K562 (cell line): Measurements from ENCODE around the gene PDLIM4. TPM values are rescaled to one million over a fixed set of nuclear protein-coding genes. Genes with fewer than 3 reads are reported as not detected.

Experiments used
- ATAC-seq: fragments of 200-7000 bp; cut with Tn5 transposase; 3 replicates; pipeline ENCODE4 v1.9.1; 2020; ENCODE audit warnings: moderate library complexity
- BruUV-seq: library from RNA; stranded (reverse); fragments of 400-500 nt; replicated peaks from 2 replicates; lab custom pipeline; 2021; lab: Mats Ljungman, UMichigan
- CTCF ChIA-PET: fragments of 300-600 bp; formaldehyde crosslinking; extraction: SDS; loops from one replicate; lab custom pipeline; 2021; ENCODE audit warnings: low intra/inter-chr PET ratio; lab: Yijun Ruan, JAX
- POLR2A ChIA-PET: fragments of 300-600, 350-650 bp; sonication (Branson Sonifier 250); formaldehyde crosslinking; extraction: SDS; loops from one replicate; lab custom pipeline; 2021; ENCODE audit warnings: antibody characterized with exemption, inconsistent platforms; lab: Yijun Ruan, JAX
- DNase-seq, 4 experiments: peaks; one replicate each; pipeline versions ENCODE4 v3.0.0 to v3.0.0-alpha.2; 2011 to 2018; ENCODE audit warnings: low spot score in 3 of 4, mixed read lengths in 3 of 4; ENCODE audit errors: extremely low read depth in 1 of 4
- FAIRE-seq: peaks from 2 replicates; lab custom pipeline; 2011; peaks lifted over from hg19 to GRCh38; lab: Jason Lieb, UNC
- H2AFZ ChIP-seq: 2 replicates; pipeline ENCODE4 v1.6.0; 2011; ENCODE audit warnings: low read depth, low read length, control low read depth, inconsistent platforms
- H3K27ac ChIP-seq: fragments of 200-600 bp; 3 replicates; pipeline ENCODE4 v1.8.0; 2011; ENCODE audit warnings: low read depth, mild to moderate bottlenecking, control low read depth, inconsistent platforms, low read length, moderate library complexity, mixed read lengths; ENCODE audit errors: extremely low read depth
- H3K27me3 ChIP-seq, 2 experiments: fragments of 300-600 bp in 1 of 2; 2 replicates in 1 of 2; 3 replicates in 1 of 2; pipeline versions ENCODE4 v1.6.0 to v1.8.0; 2011; ENCODE audit warnings: inconsistent platforms in 2 of 2, low read length in 2 of 2, mild to moderate bottlenecking in 1 of 2, mixed read lengths in 1 of 2, moderate library complexity in 1 of 2; ENCODE audit not compliant: control insufficient read depth in 2 of 2, insufficient read depth in 2 of 2
- H3K36me3 ChIP-seq: fragments of 300-600 bp; 3 replicates; pipeline ENCODE4 v1.8.0; 2011; ENCODE audit warnings: mild to moderate bottlenecking, low read length, inconsistent platforms; ENCODE audit not compliant: control insufficient read depth, insufficient read depth
- H3K4me1 ChIP-seq, 2 experiments: fragments of 200-600 bp in 1 of 2; replicated peaks in 1 of 2; 2 replicates in 1 of 2; 3 replicates in 1 of 2; pipeline versions ENCODE4 v1.5.1 to v1.8.0; 2011; ENCODE audit warnings: inconsistent platforms in 2 of 2, low read length in 2 of 2, mild to moderate bottlenecking in 1 of 2, mixed read lengths in 1 of 2, moderate library complexity in 1 of 2; ENCODE audit not compliant: control insufficient read depth in 2 of 2, insufficient read depth in 2 of 2
- H3K4me2 ChIP-seq: 2 replicates; pipeline ENCODE4 v1.6.1; 2011; ENCODE audit warnings: low read length, control low read depth, inconsistent platforms, mixed read lengths; ENCODE audit not compliant: insufficient read depth
- H3K4me3 ChIP-seq: fragments of 200-600 bp; sonication (generic), shearing (Covaris generic); 2 replicates; pipeline ENCODE4 v1.5.1; 2016; ENCODE audit warnings: control low read depth, inconsistent platforms
- H3K79me2 ChIP-seq: fragments of 200-600 bp; 3 replicates; pipeline ENCODE4 v1.8.0; 2011; ENCODE audit warnings: low read length, inconsistent platforms; ENCODE audit not compliant: control insufficient read depth, insufficient read depth
- H3K9ac ChIP-seq, 2 experiments: 2 replicates each; pipeline versions ENCODE4 v1.6.0 to v1.6.1; 2011; ENCODE audit warnings: low read depth in 2 of 2, low read length in 2 of 2, control low read depth in 1 of 2, inconsistent platforms in 1 of 2, mild to moderate bottlenecking in 1 of 2, mixed read lengths in 1 of 2; ENCODE audit not compliant: insufficient read depth in 1 of 2
- H3K9me1 ChIP-seq: one replicate; pipeline ENCODE4 v1.6.0; 2011; ENCODE audit warnings: inconsistent platforms, mild to moderate bottlenecking, low read length, moderate library complexity; ENCODE audit not compliant: control insufficient read depth, insufficient read depth
- H3K9me3 ChIP-seq: replicated peaks from 2 replicates; pipeline ENCODE4 v1.5.1; 2011; ENCODE audit warnings: low read depth, low read length, inconsistent platforms; ENCODE audit not compliant: control insufficient read depth, insufficient read depth
- H4K20me1 ChIP-seq: replicated peaks from 2 replicates; pipeline ENCODE4 v1.6.1; 2011; ENCODE audit warnings: low read length, inconsistent platforms, mixed read lengths; ENCODE audit not compliant: control insufficient read depth, insufficient read depth
- ARHGAP35 ChIP-seq: fragments of 450-650 bp; IDR thresholded peaks from 2 replicates; pipeline ENCODE4 v1.6.1; 2018; ENCODE audit not compliant: partially characterized antibody
- BDP1 ChIP-seq: IDR thresholded peaks from 3 replicates; pipeline ENCODE4 v1.6.1; 2011; ENCODE audit not compliant: insufficient read length, insufficient read depth
- BRF1 ChIP-seq: IDR thresholded peaks from 3 replicates; pipeline ENCODE4 v1.6.1; 2011; ENCODE audit warnings: borderline replicate concordance, mild to moderate bottlenecking; ENCODE audit not compliant: insufficient read length; ENCODE audit errors: extremely low read depth
- CBFB ChIP-seq: sonication (generic); formaldehyde crosslinking; IDR thresholded peaks from 2 replicates; pipeline ENCODE4 v1.4.0; 2020; ENCODE audit warnings: mild to moderate bottlenecking, missing genetic modification reagents
- CBX1 ChIP-seq: sonication (generic); IDR thresholded peaks from 2 replicates; pipeline ENCODE4 v1.6.1; 2016; ENCODE audit warnings: antibody characterized with exemption, low read depth, mild to moderate bottlenecking
- ELF2 ChIP-seq: fragments of 250-450 bp; sonication (Bioruptor Pico); IDR thresholded peaks from 2 replicates; pipeline ENCODE4 v1.5.0; 2021; ENCODE audit warnings: mild to moderate bottlenecking
- KDM1A ChIP-seq, 2 experiments: fragments of 450-650 bp; IDR thresholded peaks; 2 replicates each; pipeline ENCODE4 v1.6.1; 2016; ENCODE audit warnings: mild to moderate bottlenecking in 2 of 2
- MNT ChIP-seq, 2 experiments: fragments of 450-650 bp; conservative IDR thresholded peaks; 2 replicates each; pipeline ENCODE4 v1.6.1; 2017; ENCODE audit warnings: mild to moderate bottlenecking in 2 of 2, moderate library complexity in 2 of 2
- POLR2A ChIP-seq: fragments of 450-650 bp; conservative IDR thresholded peaks from 2 replicates; pipeline ENCODE4 v1.6.1; 2016
- POLR2H ChIP-seq: IDR thresholded peaks from 2 replicates; pipeline ENCODE4 v1.6.1; 2016; ENCODE audit warnings: missing genetic modification characterization, low read depth, mild to moderate bottlenecking, control low read depth, missing compliant biosample characterization, moderate library complexity
- POU5F1 ChIP-seq: fragments of 150-350 bp; IDR thresholded peaks from 2 replicates; pipeline ENCODE4 v1.6.1; 2014; ENCODE audit warnings: borderline replicate concordance, low read length, low read depth, mild to moderate bottlenecking; ENCODE audit not compliant: partially characterized antibody
- SREBF1 ChIP-seq: fragments of 150-350 bp; IDR thresholded peaks from 2 replicates; pipeline ENCODE4 v1.6.1; 2014; ENCODE audit warnings: antibody characterized with exemption, low read depth, low read length, borderline replicate concordance
- SRSF7 ChIP-seq: fragments of 200-400 bp; formaldehyde crosslinking; optimal IDR thresholded peaks from 2 replicates; pipeline ENCODE3; 2017; ENCODE audit warnings: mild to moderate bottlenecking, low read depth, low read length
- TAF15 ChIP-seq: fragments of 200-400 bp; formaldehyde crosslinking; IDR thresholded peaks from 2 replicates; pipeline ENCODE4 v1.6.1; 2017; ENCODE audit warnings: mild to moderate bottlenecking, low read depth, low read length, moderate library complexity
- TCF7 ChIP-seq: sonication (generic); IDR thresholded peaks from 2 replicates; pipeline ENCODE4 v1.6.1; 2016; ENCODE audit warnings: antibody characterized with exemption, borderline replicate concordance
- TEAD2 ChIP-seq: fragments of 450-650 bp; IDR thresholded peaks from 2 replicates; pipeline ENCODE4 v1.6.1; 2016; ENCODE audit warnings: missing genetic modification characterization, control low read depth, missing compliant biosample characterization
- YBX1 ChIP-seq: fragments of 450-650 bp; IDR thresholded peaks from 2 replicates; pipeline ENCODE4 v1.7.1; 2016; ENCODE audit warnings: mild to moderate bottlenecking
- ZBTB8A ChIP-seq: fragments of 450-650 bp; IDR thresholded peaks from 2 replicates; pipeline ENCODE4 v1.6.1; 2018; ENCODE audit warnings: mild to moderate bottlenecking, moderate library complexity; ENCODE audit not compliant: partially characterized antibody
- ZNF143 ChIP-seq: sonication (generic); formaldehyde crosslinking; IDR thresholded peaks from 2 replicates; pipeline ENCODE4 v1.9.0; 2022; ENCODE audit warnings: mild to moderate bottlenecking, missing genetic modification reagents
- ZNF584 ChIP-seq: fragments of 200-800 bp; sonication (Bioruptor generic); IDR thresholded peaks from 2 replicates; pipeline ENCODE4 v1.6.1; 2016; ENCODE audit warnings: low read depth, mild to moderate bottlenecking, missing genetic modification characterization, missing compliant biosample characterization
- whole genome bisulfite sequencing: fragments of 100-300 bp; shearing (Covaris generic); methylation state at CpG from one replicate; pipeline ENCODE4 v1.1.6; 2016; ENCODE audit warnings: low coverage, mixed read lengths; ENCODE audit not compliant: insufficient coverage; ENCODE audit errors: missing lambda C conversion rate; 5-methylcytosine and 5-hydroxymethylcytosine counted together
- in situ Hi-C: fragments of 300-500 bp; cut with MboI; formaldehyde crosslinking; loops from 4 replicates; pipeline ENCODE4 v1.15.0; 2018; ENCODE audit warnings: inconsistent platforms, mixed read lengths
- intact Hi-C: fragments of 100-400 bp; cut with micrococcal nuclease; formaldehyde crosslinking; loops from 2 replicates; pipeline ENCODE4 v1.14.2; 2022
- polyA plus RNA-seq, 8 experiments: library from polyadenylated mRNA; depleted of rRNA in 4 of 8; stranded (reverse) in 5 of 8; unstranded in 3 of 8; fragments of >200 nt; fragmentation: Nextera tagmentation in 2 of 8; fragmentation: Illumina TruSeq in 1 of 8; extraction: Ambion mirVana in 2 of 8; extraction: Trizol in 1 of 8; gene quantifications; 2 replicates each; pipeline versions ENCODE4 v1.2.1 to v1.2.3, GENCODE V29; 2011 to 2014; ENCODE audit warnings: inconsistent platforms in 1 of 8, missing spikeins in 1 of 8
- total RNA-seq, 7 experiments: library from RNA; depleted of rRNA in 6 of 7; stranded (reverse); fragments of >200 nt in 6 of 7; fragmentation: Illumina TruSeq in 2 of 7; extraction: Trizol in 2 of 7; gene quantifications; 2 replicates each; pipeline versions ENCODE4 v1.2.1 to v1.2.3, GENCODE V29; 2011 to 2021; ENCODE audit warnings: low replicate concordance in 1 of 7

The PDLIM4 gene
- total and polyA plus RNA-seq, 9 of the 15 experiments (the other 6 are each of a cell fraction or from before 2014, with no cell fraction given): 0.28 to 32.8 (median 13.1) TPM

GRCh38 chr5:132221781-132222648 is 35.5 kb upstream of the PDLIM4 start:
- Histone ChIP-seq H3K36me3 (peaks cover 9% of the 10 kb centered on the region; the same call in 1 of the 3 replicates), H3K9me3 (no peaks in the 10 kb centered on the region), H3K79me2 (peaks cover 8% of the 10 kb centered on the region; the same call in 1 of the 3 replicates), H3K27me3 (no peaks in the 10 kb centered on the region), H3K4me1 (peaks cover 11 to 26% of the 10 kb centered on the region in 2 experiments), H3K9ac (peak overlapping the region in 1 of 2 experiments; percentile 22; a peak in 1 of 4 replicates), H3K27ac (no peak overlapping the region), H4K20me1 (peaks cover 13% of the 10 kb centered on the region; the same call in 1 of the 2 replicates), H3K4me2 (no peak overlapping the region), H3K9me1 (no peaks in the 10 kb centered on the region), H3K4me3 (no peak overlapping the region), H2AFZ (no peak overlapping the region)
- intact Hi-C loops: no loop called here
- ChIA-PET POLR2A (interaction anchor here (2.4 kb wide), 1 partner anchor 8 kb away, joined by 10 read pairs; no protein-coding TSS in a partner anchor), CTCF (no interaction called here)
- TF ChIP-seq TAF15 (no peak), TCF7 (no peak), BRF1 (no peak), SRSF7 (no peak), CBFB (CRISPR knock-in tag) (no peak), YBX1 (no peak), TEAD2 (tag) (no peak), KDM1A (IDR thresholded peaks at IDR 0.05) (no peak), POLR2H (tag) (no peak), ZNF143 (CRISPR knock-in tag) (no peak), SREBF1 (no peak), POLR2A (no peak), POU5F1 (no peak), MNT (conservative IDR thresholded peaks at IDR 0.05) (no peak), ARHGAP35 (no peak), ZNF584 (CRISPR knock-in tag) (no peak), ZBTB8A (no peak), ELF2 (CRISPR knock-in tag) (no peak), CBX1 (no peak), BDP1 (no peak)
- ATAC-seq (no peak), FAIRE-seq (no peak), DNase-seq (no peak)
- in situ Hi-C loops: no loop called here
- 41% methylated on average over 7 of the region's 7 CpGs for WGBS
- no TSS peak for BruUV-seq
